GM20000 (cell line): ENCODE results near the gene CTR9.

ENCODE experiments used
- DNase-seq: peaks from one replicate; pipeline ENCODE4 v3.0.0; 2012; ENCODE audit warnings: low spot score
- CTCF ChIP-seq: IDR thresholded peaks from 2 replicates; pipeline ENCODE4 v1.5.1; 2012; ENCODE audit warnings: mild to moderate bottlenecking, control low read depth; ENCODE audit errors: extremely low read depth, missing control alignments

CTR9 gene

GRCh38 chr11:10758957-10759356, 7.9 kb downstream of the CTR9 start:
- DNase-seq = no peak

GRCh38 chr11:10761085-10761698, 10.1 kb downstream of the CTR9 start:
- no peak for DNase-seq
- TF ChIP-seq CTCF = no peak

More at GRCh38 chr11:10758957-10759356, 7.9 kb downstream of the CTR9 start:
- no peak for TF ChIP-seq CTCF

- no peak for TF ChIP-seq CTCF
- peak; percentile 54 for DNase-seq
Observed at GRCh38 chr11:10762185-10762584, 11.1 kb downstream of the CTR9 start.

DNA sequence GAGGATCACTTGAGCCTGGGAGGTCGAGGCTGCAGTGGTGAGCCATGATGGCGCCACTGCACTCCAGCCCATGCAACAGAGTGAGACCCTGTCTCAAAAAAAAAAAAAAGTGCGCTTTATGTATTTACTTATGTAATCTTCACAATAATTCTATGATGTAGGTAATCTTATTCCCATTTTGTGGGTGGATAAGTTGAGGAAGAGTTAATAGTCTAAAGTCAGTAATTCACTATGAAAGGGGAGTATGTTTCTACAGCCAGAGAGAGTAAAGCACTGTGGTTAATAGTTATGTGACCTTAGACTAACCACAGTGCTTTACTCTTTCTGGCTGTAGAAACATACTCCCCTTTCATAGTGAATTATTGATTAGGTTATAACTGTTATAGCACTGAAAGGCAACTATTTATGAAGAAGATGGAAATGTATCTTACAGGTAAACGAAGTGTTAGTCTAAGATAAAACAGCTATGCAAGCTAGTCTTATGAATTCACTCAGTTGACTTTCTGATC, 11.9 kb downstream of the CTR9 start:
- DNase-seq = no peak
- TF ChIP-seq CTCF = no peak

GRCh38 chr11:10763766-10764165, 12.7 kb downstream of the CTR9 start:
- no peak for TF ChIP-seq CTCF
- DNase-seq = no peak

GRCh38 chr11:10764412-10764811, 13.4 kb downstream of the CTR9 start:
- no peak for DNase-seq
- no peak for TF ChIP-seq CTCF

- peak; percentile 31 for TF ChIP-seq CTCF
Observed at GRCh38 chr11:10770626-10771254, 19.7 kb downstream of the CTR9 start.

More at GRCh38 chr11:10770626-10771254, 19.7 kb downstream of the CTR9 start:
- no peak for DNase-seq
